IMR-90 (cell line): ENCODE data around the gene PSMD9.

Source experiments
- CTCF ChIP-seq: conservative IDR thresholded peaks from 2 replicates; pipeline ENCODE4 v1.5.1; 2012; ENCODE audit warnings: mild to moderate bottlenecking, low read depth, low read length, improper control_type of control experiment
- POLR2A ChIP-seq: IDR thresholded peaks from 2 replicates; pipeline ENCODE4 v1.6.1; 2012; ENCODE audit warnings: mild to moderate bottlenecking, low read depth, low read length
- RCOR1 ChIP-seq: IDR thresholded peaks from 2 replicates; pipeline ENCODE4 v1.6.1; 2012; ENCODE audit warnings: mild to moderate bottlenecking, low read length, improper control_type of control experiment; ENCODE audit not compliant: insufficient replicate concordance
- RFX5 ChIP-seq: IDR thresholded peaks from 2 replicates; pipeline ENCODE4 v1.8.0; 2012; ENCODE audit warnings: low read depth, mild to moderate bottlenecking, low read length, moderate library complexity

GRCh38 chr12:121917950-121918678 lies 29.5 kb downstream of the PSMD9 start, which contains the start of gene CFAP251:
- TF ChIP-seq CTCF (peak; percentile 55), RCOR1 (no peak), POLR2A (no peak), RFX5 (peak; percentile 81)
